K562 (cell line): ENCODE measurements around the gene GPRIN3. TPM values are rescaled to one million over a fixed set of nuclear protein-coding genes. Genes with fewer than 3 reads are reported as not detected.

Source experiments
- ATAC-seq: fragments of 200-7000 bp; cut with Tn5 transposase; 3 replicates; pipeline ENCODE4 v1.9.1; 2020; ENCODE audit warnings: moderate library complexity
- BruUV-seq: library from RNA; stranded (reverse); fragments of 400-500 nt; replicated peaks from 2 replicates; lab custom pipeline; 2021; lab: Mats Ljungman, UMichigan
- CTCF ChIA-PET: fragments of 300-600 bp; formaldehyde crosslinking; extraction: SDS; loops from one replicate; lab custom pipeline; 2021; ENCODE audit warnings: low intra/inter-chr PET ratio; lab: Yijun Ruan, JAX
- POLR2A ChIA-PET: fragments of 300-600, 350-650 bp; sonication (Branson Sonifier 250); formaldehyde crosslinking; extraction: SDS; loops from one replicate; lab custom pipeline; 2021; ENCODE audit warnings: antibody characterized with exemption, inconsistent platforms; lab: Yijun Ruan, JAX
- DNase-seq, 4 experiments: peaks; one replicate each; pipeline versions ENCODE4 v3.0.0 to v3.0.0-alpha.2; 2011 to 2018; ENCODE audit warnings: low spot score in 3 of 4, mixed read lengths in 3 of 4; ENCODE audit errors: extremely low read depth in 1 of 4
- FAIRE-seq: peaks from 2 replicates; lab custom pipeline; 2011; peaks lifted over from hg19 to GRCh38; lab: Jason Lieb, UNC
- H2AFZ ChIP-seq: 2 replicates; pipeline ENCODE4 v1.6.0; 2011; ENCODE audit warnings: low read depth, low read length, control low read depth, inconsistent platforms
- H3K27ac ChIP-seq: fragments of 200-600 bp; 3 replicates; pipeline ENCODE4 v1.8.0; 2011; ENCODE audit warnings: low read depth, mild to moderate bottlenecking, control low read depth, inconsistent platforms, low read length, moderate library complexity, mixed read lengths; ENCODE audit errors: extremely low read depth
- H3K27me3 ChIP-seq, 2 experiments: fragments of 300-600 bp in 1 of 2; 2 replicates in 1 of 2; 3 replicates in 1 of 2; pipeline versions ENCODE4 v1.6.0 to v1.8.0; 2011; ENCODE audit warnings: inconsistent platforms in 2 of 2, low read length in 2 of 2, mild to moderate bottlenecking in 1 of 2, mixed read lengths in 1 of 2, moderate library complexity in 1 of 2; ENCODE audit not compliant: control insufficient read depth in 2 of 2, insufficient read depth in 2 of 2
- H3K36me3 ChIP-seq: fragments of 300-600 bp; 3 replicates; pipeline ENCODE4 v1.8.0; 2011; ENCODE audit warnings: mild to moderate bottlenecking, low read length, inconsistent platforms; ENCODE audit not compliant: control insufficient read depth, insufficient read depth
- H3K4me1 ChIP-seq, 2 experiments: fragments of 200-600 bp in 1 of 2; replicated peaks in 1 of 2; 2 replicates in 1 of 2; 3 replicates in 1 of 2; pipeline versions ENCODE4 v1.5.1 to v1.8.0; 2011; ENCODE audit warnings: inconsistent platforms in 2 of 2, low read length in 2 of 2, mild to moderate bottlenecking in 1 of 2, mixed read lengths in 1 of 2, moderate library complexity in 1 of 2; ENCODE audit not compliant: control insufficient read depth in 2 of 2, insufficient read depth in 2 of 2
- H3K4me2 ChIP-seq: 2 replicates; pipeline ENCODE4 v1.6.1; 2011; ENCODE audit warnings: low read length, control low read depth, inconsistent platforms, mixed read lengths; ENCODE audit not compliant: insufficient read depth
- H3K4me3 ChIP-seq: fragments of 200-600 bp; sonication (generic), shearing (Covaris generic); 2 replicates; pipeline ENCODE4 v1.5.1; 2016; ENCODE audit warnings: control low read depth, inconsistent platforms
- H3K79me2 ChIP-seq: fragments of 200-600 bp; 3 replicates; pipeline ENCODE4 v1.8.0; 2011; ENCODE audit warnings: low read length, inconsistent platforms; ENCODE audit not compliant: control insufficient read depth, insufficient read depth
- H3K9ac ChIP-seq, 2 experiments: 2 replicates each; pipeline versions ENCODE4 v1.6.0 to v1.6.1; 2011; ENCODE audit warnings: low read depth in 2 of 2, low read length in 2 of 2, control low read depth in 1 of 2, inconsistent platforms in 1 of 2, mild to moderate bottlenecking in 1 of 2, mixed read lengths in 1 of 2; ENCODE audit not compliant: insufficient read depth in 1 of 2
- H3K9me1 ChIP-seq: one replicate; pipeline ENCODE4 v1.6.0; 2011; ENCODE audit warnings: inconsistent platforms, mild to moderate bottlenecking, low read length, moderate library complexity; ENCODE audit not compliant: control insufficient read depth, insufficient read depth
- H3K9me3 ChIP-seq: replicated peaks from 2 replicates; pipeline ENCODE4 v1.5.1; 2011; ENCODE audit warnings: low read depth, low read length, inconsistent platforms; ENCODE audit not compliant: control insufficient read depth, insufficient read depth
- H4K20me1 ChIP-seq: replicated peaks from 2 replicates; pipeline ENCODE4 v1.6.1; 2011; ENCODE audit warnings: low read length, inconsistent platforms, mixed read lengths; ENCODE audit not compliant: control insufficient read depth, insufficient read depth
- ARID1B ChIP-seq: fragments of 450-650 bp; IDR thresholded peaks from 2 replicates; pipeline ENCODE4 v1.6.1; 2016; ENCODE audit warnings: antibody characterized with exemption, mild to moderate bottlenecking, inconsistent platforms
- C11orf30 ChIP-seq: fragments of 450-650 bp; IDR thresholded peaks from 2 replicates; pipeline ENCODE4 v1.6.1; 2016; ENCODE audit warnings: low read depth, mild to moderate bottlenecking
- CHD2 ChIP-seq: IDR thresholded peaks from 2 replicates; pipeline ENCODE4 v1.6.1; 2011; ENCODE audit warnings: low read depth, low read length
- DNMT1 ChIP-seq: fragments of 450-650 bp; IDR thresholded peaks from 2 replicates; pipeline ENCODE4 v1.6.1; 2016; ENCODE audit warnings: antibody characterized with exemption, mild to moderate bottlenecking
- FOS ChIP-seq: IDR thresholded peaks from 3 replicates; pipeline ENCODE4 v1.6.1; 2011; ENCODE audit not compliant: insufficient read length; ENCODE audit errors: extremely low read depth
- NCOA6 ChIP-seq: fragments of 450-650 bp; IDR thresholded peaks from 2 replicates; pipeline ENCODE4 v1.6.1; 2017; ENCODE audit warnings: mild to moderate bottlenecking
- NFE2 ChIP-seq: IDR thresholded peaks from 2 replicates; pipeline ENCODE4 v1.6.1; 2014; ENCODE audit warnings: antibody characterized with exemption, low read depth
- POLR3A ChIP-seq: IDR thresholded peaks from 2 replicates; pipeline ENCODE4 v1.6.1; 2011; ENCODE audit warnings: borderline replicate concordance, mild to moderate bottlenecking, moderate library complexity; ENCODE audit not compliant: insufficient read length, insufficient read depth; ENCODE audit errors: extremely low read depth
- PURB ChIP-seq: sonication (generic); formaldehyde crosslinking; IDR thresholded peaks from 2 replicates; pipeline ENCODE4 v1.9.0; 2021; ENCODE audit warnings: low read depth, mild to moderate bottlenecking, missing genetic modification reagents
- RBM39 ChIP-seq: fragments of 200-400 bp; formaldehyde crosslinking; optimal IDR thresholded peaks from 2 replicates; pipeline ENCODE3; 2018; ENCODE audit warnings: low read depth, low read length
- TAF15 ChIP-seq: fragments of 200-400 bp; formaldehyde crosslinking; IDR thresholded peaks from 2 replicates; pipeline ENCODE4 v1.6.1; 2017; ENCODE audit warnings: mild to moderate bottlenecking, low read depth, low read length, moderate library complexity
- TEAD1 ChIP-seq, 2 experiments: fragments of 450-650 bp in 1 of 2; sonication (generic) in 1 of 2; formaldehyde crosslinking; IDR thresholded peaks; 2 replicates each; pipeline versions ENCODE4 v1.4.0 to v1.8.0; 2020 to 2022; ENCODE audit warnings: mild to moderate bottlenecking in 2 of 2, missing genetic modification reagents in 1 of 2
- WGBS: fragments of 100-300 bp; shearing (Covaris generic); methylation state at CpG from one replicate; pipeline ENCODE4 v1.1.6; 2016; ENCODE audit warnings: low coverage, mixed read lengths; ENCODE audit not compliant: insufficient coverage; ENCODE audit errors: missing lambda C conversion rate; 5-methylcytosine and 5-hydroxymethylcytosine counted together
- in situ Hi-C: fragments of 300-500 bp; cut with MboI; formaldehyde crosslinking; loops from 4 replicates; pipeline ENCODE4 v1.15.0; 2018; ENCODE audit warnings: inconsistent platforms, mixed read lengths
- intact Hi-C: fragments of 100-400 bp; cut with micrococcal nuclease; formaldehyde crosslinking; loops from 2 replicates; pipeline ENCODE4 v1.14.2; 2022
- polyA plus RNA-seq, 8 experiments: library from polyadenylated mRNA; depleted of rRNA in 4 of 8; stranded (reverse) in 5 of 8; unstranded in 3 of 8; fragments of >200 nt; fragmentation: Nextera tagmentation in 2 of 8; fragmentation: Illumina TruSeq in 1 of 8; extraction: Ambion mirVana in 2 of 8; extraction: Trizol in 1 of 8; gene quantifications; 2 replicates each; pipeline versions ENCODE4 v1.2.1 to v1.2.3, GENCODE V29; 2011 to 2014; ENCODE audit warnings: inconsistent platforms in 1 of 8, missing spikeins in 1 of 8
- total RNA-seq, 7 experiments: library from RNA; depleted of rRNA in 6 of 7; stranded (reverse); fragments of >200 nt in 6 of 7; fragmentation: Illumina TruSeq in 2 of 7; extraction: Trizol in 2 of 7; gene quantifications; 2 replicates each; pipeline versions ENCODE4 v1.2.1 to v1.2.3, GENCODE V29; 2011 to 2021; ENCODE audit warnings: low replicate concordance in 1 of 7
- TF ChIP-seq, protein P1 (sequence below): sonication (generic); formaldehyde crosslinking; IDR thresholded peaks from 2 replicates; pipeline ENCODE4 v1.8.1; 2022; ENCODE audit warnings: missing genetic modification reagents

Gene GPRIN3
- total and polyA plus RNA-seq, 9 of the 15 experiments (the other 6 are each of a cell fraction or from before 2014, with no cell fraction given) = 0.02 TPM; not detected in 8

- TF ChIP-seq CHD2 (no peak), POLR3A (no peak), NCOA6 (no peak)
Measured at GRCh38 chr4:89218587-89218986, 89.0 kb downstream of the GPRIN3 start (continued).

- Histone ChIP-seq H3K27ac (no peak overlapping the region), H3K79me2 (no peaks in the 10 kb centered on the region), H3K4me1 (no peaks in the 10 kb centered on the region; a peak in 1 of 5 replicates), H3K9me3 (no peaks in the 10 kb centered on the region), H3K4me2 (no peak overlapping the region), H3K9me1 (no peaks in the 10 kb centered on the region), H3K36me3 (no peaks in the 10 kb centered on the region), H3K4me3 (no peak overlapping the region), H3K27me3 (no peaks in the 10 kb centered on the region), H4K20me1 (no peaks in the 10 kb centered on the region), H3K9ac (no peak overlapping the region), H2AFZ (no peak overlapping the region)
- FAIRE-seq (no peak), DNase-seq (no peak), ATAC-seq (no peak)
- WGBS = 0% methylated on average over 1 of the region's 1 CpG
- in situ Hi-C loops = no loop called here
- no TSS peak for BruUV-seq
- intact Hi-C loops = no loop called here
- POLR2A ChIA-PET = interaction anchor here (1.3 kb wide), 1 partner anchor 22 kb away, joined by 3 read pairs; no protein-coding TSS in a partner anchor
- CTCF ChIA-PET = no interaction called here
- TF ChIP-seq DNMT1 (no peak), ARID1B (no peak), C11orf30 (no peak), TEAD1 (CRISPR knock-in tag; IDR thresholded peaks at IDR 0.05) (no peak), RBM39 (no peak), FOS (no peak), PURB (CRISPR knock-in tag) (no peak), NFE2 (no peak), TAF15 (no peak)
- TF ChIP-seq, protein P1, sequence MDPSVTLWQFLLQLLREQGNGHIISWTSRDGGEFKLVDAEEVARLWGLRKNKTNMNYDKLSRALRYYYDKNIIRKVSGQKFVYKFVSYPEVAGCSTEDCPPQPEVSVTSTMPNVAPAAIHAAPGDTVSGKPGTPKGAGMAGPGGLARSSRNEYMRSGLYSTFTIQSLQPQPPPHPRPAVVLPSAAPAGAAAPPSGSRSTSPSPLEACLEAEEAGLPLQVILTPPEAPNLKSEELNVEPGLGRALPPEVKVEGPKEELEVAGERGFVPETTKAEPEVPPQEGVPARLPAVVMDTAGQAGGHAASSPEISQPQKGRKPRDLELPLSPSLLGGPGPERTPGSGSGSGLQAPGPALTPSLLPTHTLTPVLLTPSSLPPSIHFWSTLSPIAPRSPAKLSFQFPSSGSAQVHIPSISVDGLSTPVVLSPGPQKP (CRISPR knock-in tag) = no peak
Measured at GRCh38 chr4:89217604-89218003, 90.0 kb downstream of the GPRIN3 start.
